Transverse colon (tissue), 4 donors: Measurements from ENCODE around the gene VWA3B. TPM values are rescaled to one million over a fixed set of nuclear protein-coding genes. Genes with fewer than 3 reads are reported as not detected.
"Not testable (repeated sequence)": the region's sequence is repeated elsewhere in the genome, so short reads cannot be mapped to it uniquely, and the experiment has no call there.

Source experiments
- DNase-seq: peaks from one replicate; pipeline ENCODE4 v3.0.0-alpha.2; 2019
- H3K27ac ChIP-seq, 4 donors: fragments of 200-600 bp; sonication (generic); 2 replicates each; pipeline ENCODE4 v1.5.1; 2016 to 2018; ENCODE audit warnings: inconsistent platforms in 4 of 4
- H3K27me3 ChIP-seq: fragments of 200-600 bp; sonication (generic); 2 replicates; pipeline ENCODE4 v1.5.1; 2017; ENCODE audit warnings: inconsistent platforms
- H3K36me3 ChIP-seq, 4 donors: fragments of 200-600 bp; sonication (generic); 2 replicates each; pipeline ENCODE4 v1.5.1; 2017 to 2019; ENCODE audit warnings: inconsistent platforms in 4 of 4
- H3K4me1 ChIP-seq, 4 donors: fragments of 200-600 bp; sonication (generic); 2 replicates each; pipeline ENCODE4 v1.5.1; 2017 to 2020; ENCODE audit warnings: inconsistent platforms in 4 of 4
- H3K4me3 ChIP-seq, 4 donors: fragments of 200-600 bp; sonication (generic); 1 replicate in 1 of 4; 2 replicates in 3 of 4; pipeline versions ENCODE4 v1.5.1 to v1.6.1; 2017 to 2019; ENCODE audit warnings: inconsistent platforms in 4 of 4
- H3K9me3 ChIP-seq, 2 donors: fragments of 200-600 bp; sonication (generic); 2 replicates each; pipeline ENCODE4 v1.5.1; 2017 to 2019; ENCODE audit warnings: inconsistent platforms in 2 of 2
- CTCF ChIP-seq, 5 experiments: fragments of 200-600 bp in 3 of 5; fragments of 450-650 bp in 2 of 5; sonication (generic) in 3 of 5; IDR thresholded peaks; 1 replicate in 2 of 5; 2 replicates in 3 of 5; pipeline ENCODE4 v1.5.1; 2016 to 2017; ENCODE audit warnings: antibody characterized with exemption in 5 of 5, inconsistent platforms in 3 of 5, mild to moderate bottlenecking in 2 of 5, moderate library complexity in 1 of 5
- EP300 ChIP-seq: sonication (generic); formaldehyde crosslinking; IDR thresholded peaks from one replicate; pipeline ENCODE4 v1.6.1; 2017; ENCODE audit warnings: antibody characterized with exemption, low read depth
- POLR2A ChIP-seq: fragments of 450-650 bp; IDR thresholded peaks from one replicate; pipeline ENCODE4 v1.6.1; 2016; ENCODE audit warnings: antibody characterized with exemption, mild to moderate bottlenecking, moderate library complexity
- POLR2AphosphoS5 ChIP-seq, 3 donors: sonication (generic); formaldehyde crosslinking; IDR thresholded peaks; one replicate each; pipeline ENCODE4 v1.6.1; 2016; ENCODE audit warnings: antibody characterized with exemption in 3 of 3
- WGBS, 2 donors: methylation state at CpG; one replicate each; pipeline ENCODE4 v1.1.5; 2018; ENCODE audit warnings: low coverage in 1 of 2; 5-methylcytosine and 5-hydroxymethylcytosine counted together
- in situ Hi-C, 4 donors: fragments of 200-750 bp; cut with MboI; loops; one replicate each; pipeline versions ENCODE4 v1.15.0 to v1.15.1; 2017; ENCODE audit warnings: low sequenced_read_pairs in 3 of 4, low pct_ligation_motif_present in 1 of 4, low pct_unique_long_range_greater_than_20kb in 1 of 4
- intact Hi-C: fragments of 100-400 bp; cut with DNase I; formaldehyde crosslinking; loops from one replicate; pipeline ENCODE4 v1.15.1; 2023; ENCODE audit warnings: low total_unique reads
- total RNA-seq, 4 donors: library from RNA; depleted of rRNA; stranded (reverse); fragments of >200 nt; gene quantifications; one replicate each; pipeline ENCODE4 v1.1.0, GENCODE V29; 2016

VWA3B gene
- total RNA-seq, 4 donors from 2014 or later = 0.41 to 0.48 TPM; not detected in 2

- no peaks in the 10 kb centered on the region for H3K36me3 ChIP-seq
- H3K4me1 ChIP-seq = no peaks in the 10 kb centered on the region
- no peak for TF ChIP-seq EP300
- no peak for TF ChIP-seq POLR2AphosphoS5 (IDR thresholded peaks at IDR 0.05)
- no peak for TF ChIP-seq POLR2A
- TF ChIP-seq CTCF (IDR thresholded peaks at IDR 0.05) = no peak
- no peak overlapping the region for H3K27ac ChIP-seq
- H3K27me3 ChIP-seq = no peaks in the 10 kb centered on the region
- DNase-seq = no peak
- in situ Hi-C loops (no loop called here), intact Hi-C loops (no loop called here)
- WGBS, 2 donors = 82 to 87% methylated on average over 2 to 4 of the region's 4 CpGs
- no peak overlapping the region for H3K4me3 ChIP-seq
- H3K9me3 ChIP-seq = no peaks in the 10 kb centered on the region
Measured at GRCh38 chr2:98314251-98314650, 227.3 kb downstream of the VWA3B start.

- no peak for DNase-seq
- Histone ChIP-seq H3K27me3 (no peaks in the 10 kb centered on the region), H3K36me3 (no peaks in the 10 kb centered on the region), H3K9me3 (peaks cover 9 to 12% of the 10 kb centered on the region in 2 donors), H3K27ac (no peak overlapping the region), H3K4me3 (no peak overlapping the region), H3K4me1 (no peaks in the 10 kb centered on the region)
- intact Hi-C loops = no loop called here
- TF ChIP-seq CTCF (IDR thresholded peaks at IDR 0.05) = no peak
- no peak for TF ChIP-seq POLR2A
- no peak for TF ChIP-seq POLR2AphosphoS5 (IDR thresholded peaks at IDR 0.05)
- TF ChIP-seq EP300 = no peak
- 89 to 90% methylated on average over 2 of the region's 2 CpGs for WGBS, 2 donors
- in situ Hi-C loops = no loop called here
Measured at GRCh38 chr2:98315957-98316356, 229.0 kb downstream of the VWA3B start.

- peaks cover 14 to 16% of the 10 kb centered on the region in 2 donors for H3K9me3 ChIP-seq
- intact Hi-C loops = no loop called here
- no peaks in the 10 kb centered on the region for H3K27me3 ChIP-seq
- H3K36me3 ChIP-seq = no peaks in the 10 kb centered on the region
- no peak for DNase-seq
- TF ChIP-seq EP300 = no peak
- TF ChIP-seq POLR2A = no peak
- TF ChIP-seq POLR2AphosphoS5 (IDR thresholded peaks at IDR 0.05) = no peak
- no peak for TF ChIP-seq CTCF (IDR thresholded peaks at IDR 0.05)
- 54 to 62% methylated on average over 3 of the region's 3 CpGs for WGBS, 2 donors
- in situ Hi-C loops = no loop called here
- H3K4me3 ChIP-seq = no peak overlapping the region
- H3K4me1 ChIP-seq = no peaks in the 10 kb centered on the region
- no peak overlapping the region for H3K27ac ChIP-seq
Measured at GRCh38 chr2:98317214-98317613, 230.2 kb downstream of the VWA3B start.

- intact Hi-C loops = not testable (repeated sequence)
- peaks cover 16 to 19% of the 10 kb centered on the region in 2 donors for H3K9me3 ChIP-seq
- WGBS, 2 donors = 96% methylated on average over 3 of the region's 3 CpGs; no CpG with 5 or more reads in 1 of the 2 donors
Measured at GRCh38 chr2:98320171-98320570, 233.2 kb downstream of the VWA3B start.

GRCh38 chr2:98324181-98324580 is 237.2 kb downstream of the VWA3B start:
- H3K27me3 ChIP-seq = no peaks in the 10 kb centered on the region
- in situ Hi-C loops (no loop called here), intact Hi-C loops (no loop called here)
- no peak for DNase-seq
- H3K4me1 ChIP-seq = no peaks in the 10 kb centered on the region
- TF ChIP-seq POLR2A (no peak), EP300 (no peak), POLR2AphosphoS5 (IDR thresholded peaks at IDR 0.05) (no peak), CTCF (IDR thresholded peaks at IDR 0.05) (no peak)
- peaks cover 19 to 21% of the 10 kb centered on the region in 2 donors for H3K9me3 ChIP-seq
- H3K27ac ChIP-seq = no peak overlapping the region
- no peak overlapping the region for H3K4me3 ChIP-seq
- WGBS, 2 donors = 67 to 69% methylated on average over 1 to 2 of the region's 2 CpGs
- no peaks in the 10 kb centered on the region for H3K36me3 ChIP-seq

More at GRCh38 chr2:98320171-98320570, 233.2 kb downstream of the VWA3B start:
- H3K4me1 ChIP-seq, in situ Hi-C loops, H3K36me3 ChIP-seq, H3K27me3 ChIP-seq, H3K27ac ChIP-seq, DNase-seq, H3K4me3 ChIP-seq: not testable (repeated sequence)
